HEK293 (cell line): ENCODE data around the gene IGF2BP1.

Experiments
- CTCF ChIA-PET: fragments of 350-600 bp; formaldehyde crosslinking; extraction: SDS; loops from one replicate; lab custom pipeline; 2021; ENCODE audit warnings: antibody characterized with exemption; lab: Yijun Ruan, JAX
- POLR2A ChIA-PET: fragments of 300-600 bp; formaldehyde crosslinking; extraction: SDS; loops from one replicate; lab custom pipeline; 2020; ENCODE audit warnings: antibody characterized with exemption, inconsistent platforms; lab: Yijun Ruan, JAX
- H3K27ac ChIP-seq: fragments of 200-500 bp; sonication (Bioruptor generic); 2 replicates; pipeline ENCODE4 v1.5.1; 2014; ENCODE audit warnings: low read depth, low read length, control low read depth, inconsistent platforms; ENCODE audit errors: extremely low read depth
- H3K36me3 ChIP-seq, 2 experiments: fragments of 200-500 bp in 1 of 2; sonication (Bioruptor generic) in 1 of 2; 1 replicate in 1 of 2; 2 replicates in 1 of 2; pipeline ENCODE4 v1.5.1; 2014 to 2017; ENCODE audit warnings: inconsistent platforms in 2 of 2, low read length in 2 of 2; ENCODE audit not compliant: control insufficient read depth in 2 of 2, insufficient read depth in 1 of 2
- H3K4me1 ChIP-seq: fragments of 200-500 bp; sonication (Bioruptor generic); 2 replicates; pipeline ENCODE4 v1.5.1; 2014; ENCODE audit warnings: mild to moderate bottlenecking, low read length, inconsistent platforms; ENCODE audit not compliant: control insufficient read depth, insufficient read depth
- H3K4me3 ChIP-seq: 2 replicates; pipeline ENCODE4 v1.5.1; 2011; ENCODE audit warnings: low read depth, mild to moderate bottlenecking, control low read depth, low read length, moderate library complexity
- H3K9me3 ChIP-seq: fragments of 200-500 bp; sonication (Bioruptor generic); 2 replicates; pipeline ENCODE4 v1.5.1; 2014; ENCODE audit warnings: low read depth, low read length, inconsistent platforms; ENCODE audit not compliant: control insufficient read depth, insufficient read depth
- KLF16 ChIP-seq: fragments of 450-650 bp; formaldehyde crosslinking; IDR thresholded peaks from 2 replicates; pipeline ENCODE4 v1.5.1; 2017; ENCODE audit warnings: missing biosample characterization, missing genetic modification characterization
- KLF8 ChIP-seq: fragments of 450-650 bp; formaldehyde crosslinking; IDR thresholded peaks from 2 replicates; pipeline ENCODE4 v1.5.1; 2016; ENCODE audit warnings: missing biosample characterization, missing genetic modification characterization
- OVOL3 ChIP-seq: fragments of 450-650 bp; formaldehyde crosslinking; IDR thresholded peaks from 2 replicates; pipeline ENCODE4 v1.5.1; 2016; ENCODE audit warnings: missing biosample characterization, missing genetic modification characterization
- YY1 ChIP-seq: fragments of 450-650 bp; formaldehyde crosslinking; IDR thresholded peaks from 2 replicates; pipeline ENCODE4 v1.5.1; 2018; ENCODE audit warnings: missing biosample characterization, missing genetic modification characterization
- ZBTB1 ChIP-seq: fragments of 450-650 bp; formaldehyde crosslinking; IDR thresholded peaks from 2 replicates; pipeline ENCODE4 v1.5.1; 2016; ENCODE audit warnings: missing biosample characterization, missing genetic modification characterization
- ZBTB17 ChIP-seq: fragments of 450-650 bp; formaldehyde crosslinking; IDR thresholded peaks from 2 replicates; pipeline ENCODE4 v1.5.1; 2016; ENCODE audit warnings: missing biosample characterization, missing genetic modification characterization
- ZFHX2 ChIP-seq: fragments of 450-650 bp; formaldehyde crosslinking; conservative IDR thresholded peaks from 2 replicates; pipeline ENCODE4 v1.5.1; 2016; ENCODE audit warnings: missing biosample characterization, missing genetic modification characterization
- ZIC2 ChIP-seq: fragments of 450-650 bp; formaldehyde crosslinking; IDR thresholded peaks from 2 replicates; pipeline ENCODE4 v1.5.1; 2016; ENCODE audit warnings: missing biosample characterization, missing genetic modification characterization
- ZNF10 ChIP-seq: fragments of 450-650 bp; formaldehyde crosslinking; IDR thresholded peaks from 2 replicates; pipeline ENCODE4 v1.5.1; 2017; ENCODE audit warnings: missing biosample characterization, missing genetic modification characterization
- ZNF155 ChIP-seq: fragments of 450-650 bp; formaldehyde crosslinking; IDR thresholded peaks from 2 replicates; pipeline ENCODE4 v1.5.1; 2016; ENCODE audit warnings: missing biosample characterization, missing genetic modification characterization
- ZNF221 ChIP-seq: fragments of 450-650 bp; formaldehyde crosslinking; IDR thresholded peaks from 2 replicates; pipeline ENCODE4 v1.5.1; 2017; ENCODE audit warnings: missing biosample characterization, missing genetic modification characterization, borderline replicate concordance
- ZNF423 ChIP-seq: fragments of 450-650 bp; formaldehyde crosslinking; IDR thresholded peaks from 2 replicates; pipeline ENCODE4 v1.5.1; 2016; ENCODE audit warnings: missing biosample characterization, missing genetic modification characterization
- ZNF530 ChIP-seq: fragments of 450-650 bp; formaldehyde crosslinking; IDR thresholded peaks from 2 replicates; pipeline ENCODE4 v1.5.1; 2016; ENCODE audit warnings: low read depth, missing biosample characterization, missing genetic modification characterization
- ZNF561 ChIP-seq: fragments of 450-650 bp; IDR thresholded peaks from 2 replicates; pipeline ENCODE4 v1.5.1; 2018; ENCODE audit warnings: missing biosample characterization, missing genetic modification characterization, borderline replicate concordance
- ZNF600 ChIP-seq: fragments of 450-650 bp; formaldehyde crosslinking; IDR thresholded peaks from 2 replicates; pipeline ENCODE4 v1.5.1; 2016; ENCODE audit warnings: missing biosample characterization, missing genetic modification characterization
- ZNF624 ChIP-seq: fragments of 450-650 bp; formaldehyde crosslinking; IDR thresholded peaks from 2 replicates; pipeline ENCODE4 v1.5.1; 2017; ENCODE audit warnings: missing biosample characterization, missing genetic modification characterization
- ZNF629 ChIP-seq: fragments of 450-650 bp; formaldehyde crosslinking; IDR thresholded peaks from 2 replicates; pipeline ENCODE4 v1.5.1; 2017; ENCODE audit warnings: missing biosample characterization, missing genetic modification characterization
- ZNF76 ChIP-seq: fragments of 450-650 bp; formaldehyde crosslinking; IDR thresholded peaks from 2 replicates; pipeline ENCODE4; 2016; ENCODE audit warnings: low read depth, missing biosample characterization, missing genetic modification characterization, borderline replicate concordance
- ZNF843 ChIP-seq: fragments of 450-650 bp; formaldehyde crosslinking; IDR thresholded peaks from 2 replicates; pipeline ENCODE4 v1.5.1; 2016; ENCODE audit warnings: missing biosample characterization, missing genetic modification characterization
- ZXDB ChIP-seq: fragments of 450-650 bp; formaldehyde crosslinking; IDR thresholded peaks from 2 replicates; pipeline ENCODE4 v1.5.1; 2016; ENCODE audit warnings: missing biosample characterization, missing genetic modification characterization
- TF ChIP-seq, protein P1 (sequence below): fragments of 450-650 bp; formaldehyde crosslinking; IDR thresholded peaks from 2 replicates; pipeline ENCODE4 v1.5.1; 2016; ENCODE audit warnings: missing biosample characterization, missing genetic modification characterization
- TF ChIP-seq, protein P2 (sequence below): fragments of 450-650 bp; formaldehyde crosslinking; optimal IDR thresholded peaks from 2 replicates; pipeline ENCODE3; 2016; ENCODE audit warnings: missing biosample characterization, mild to moderate bottlenecking, missing genetic modification characterization
- TF ChIP-seq, protein P3 (sequence below): fragments of 450-650 bp; formaldehyde crosslinking; IDR thresholded peaks from 2 replicates; pipeline ENCODE4 v1.5.1; 2017; ENCODE audit warnings: missing biosample characterization, missing genetic modification characterization
- TF ChIP-seq, protein P4 (sequence below): fragments of 450-650 bp; formaldehyde crosslinking; IDR thresholded peaks from 2 replicates; pipeline ENCODE4 v1.5.1; 2016; ENCODE audit warnings: missing biosample characterization, missing genetic modification characterization
- TF ChIP-seq, protein P5 (sequence below): fragments of 450-650 bp; IDR thresholded peaks from 2 replicates; pipeline ENCODE4 v1.5.1; 2018; ENCODE audit warnings: missing biosample characterization, mild to moderate bottlenecking, missing genetic modification characterization
- TF ChIP-seq, protein P6 (sequence below): fragments of 450-650 bp; formaldehyde crosslinking; IDR thresholded peaks from 2 replicates; pipeline ENCODE4 v1.5.1; 2016; ENCODE audit warnings: missing biosample characterization, missing genetic modification characterization
- TF ChIP-seq, protein P7 (sequence below): fragments of 450-650 bp; formaldehyde crosslinking; IDR thresholded peaks from 2 replicates; pipeline ENCODE4 v1.5.1; 2016; ENCODE audit warnings: missing biosample characterization, missing genetic modification characterization

IGF2BP1 gene

DNA sequence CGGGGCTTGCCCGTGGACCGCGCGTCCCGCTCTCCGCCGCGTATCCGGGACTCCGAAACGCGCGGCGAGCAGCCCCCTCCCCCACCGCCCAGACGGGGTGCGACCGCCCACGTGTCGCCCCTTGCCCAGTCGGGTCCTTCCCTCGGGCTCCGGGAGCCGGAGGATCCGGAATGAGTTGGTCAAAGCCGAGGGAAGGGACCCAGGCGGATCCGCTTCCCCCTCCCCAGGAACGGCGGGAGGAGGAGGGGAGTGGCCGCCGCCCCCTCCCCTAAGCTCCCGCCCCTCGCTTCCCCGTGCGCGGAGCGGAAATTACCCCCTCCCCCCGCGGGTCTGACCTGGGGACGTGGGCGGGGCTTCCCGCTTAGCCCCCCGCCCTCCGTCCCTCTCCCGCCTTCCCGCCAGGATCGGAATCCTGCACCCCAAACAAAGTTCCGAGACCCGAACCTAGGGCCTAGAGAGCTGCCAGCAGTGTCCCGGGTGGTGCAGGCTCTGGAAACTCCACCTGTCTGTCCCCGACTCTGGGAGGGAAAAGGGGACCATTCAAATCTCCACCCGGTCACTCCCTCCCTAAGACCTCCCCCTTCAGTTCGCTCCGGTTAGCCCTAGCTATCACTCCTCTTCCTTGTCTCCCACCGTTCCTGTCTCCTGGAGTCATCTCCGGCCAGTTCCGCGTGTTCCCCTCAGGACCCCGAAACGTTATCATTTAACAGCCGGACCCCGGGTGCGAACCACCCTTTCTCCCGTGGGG, 1.0 kb upstream of the IGF2BP1 start:
- POLR2A ChIA-PET, result interaction anchor here (0.5 to 5.6 kb wide), 30 partner anchors 9 to 1490 kb away, joined by 3 to 47 read pairs (median 5); partner anchors contain the start of genes ABI3, ATP5MC1, GNGT2 and HOXB9
- TF ChIP-seq, protein P1, sequence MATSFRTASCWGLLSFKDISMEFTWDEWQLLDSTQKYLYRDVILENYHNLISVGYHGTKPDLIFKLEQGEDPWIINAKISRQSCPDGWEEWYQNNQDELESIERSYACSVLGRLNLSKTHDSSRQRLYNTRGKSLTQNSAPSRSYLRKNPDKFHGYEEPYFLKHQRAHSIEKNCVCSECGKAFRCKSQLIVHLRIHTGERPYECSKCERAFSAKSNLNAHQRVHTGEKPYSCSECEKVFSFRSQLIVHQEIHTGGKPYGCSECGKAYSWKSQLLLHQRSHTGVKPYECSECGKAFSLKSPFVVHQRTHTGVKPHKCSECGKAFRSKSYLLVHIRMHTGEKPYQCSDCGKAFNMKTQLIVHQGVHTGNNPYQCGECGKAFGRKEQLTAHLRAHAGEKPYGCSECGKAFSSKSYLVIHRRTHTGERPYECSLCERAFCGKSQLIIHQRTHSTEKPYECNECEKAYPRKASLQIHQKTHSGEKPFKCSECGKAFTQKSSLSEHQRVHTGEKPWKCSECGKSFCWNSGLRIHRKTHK (tag by site-specific recombination), result no peak
- TF ChIP-seq ZNF10 (tag by site-specific recombination) (no peak), ZNF561 (tag by site-specific recombination) (peak; percentile 57), KLF8 (peak; percentile 98), ZNF76 (tag by site-specific recombination) (peak; percentile 25; the same call in 1 of the 2 replicates), ZNF530 (tag by site-specific recombination) (no peak), ZNF221 (tag by site-specific recombination) (no peak), ZNF155 (no peak), ZFHX2 (tag by site-specific recombination) (peak; percentile 94), ZBTB1 (tag by site-specific recombination) (no peak), ZXDB (peak; percentile 73; the same call in 1 of the 2 replicates), ZNF423 (peak; percentile 78), ZNF629 (peak; percentile 54; the same call in 1 of the 2 replicates), OVOL3 (no peak), YY1 (tag by site-specific recombination) (no peak), ZIC2 (tag by site-specific recombination) (peak; percentile 62), ZBTB17 (peak; percentile 84), KLF16 (tag by site-specific recombination) (peak; percentile 78), ZNF600 (tag by site-specific recombination) (peak; percentile 95), ZNF624 (tag by site-specific recombination) (no peak), ZNF843 (tag by site-specific recombination) (no peak)
- TF ChIP-seq, protein P2, sequence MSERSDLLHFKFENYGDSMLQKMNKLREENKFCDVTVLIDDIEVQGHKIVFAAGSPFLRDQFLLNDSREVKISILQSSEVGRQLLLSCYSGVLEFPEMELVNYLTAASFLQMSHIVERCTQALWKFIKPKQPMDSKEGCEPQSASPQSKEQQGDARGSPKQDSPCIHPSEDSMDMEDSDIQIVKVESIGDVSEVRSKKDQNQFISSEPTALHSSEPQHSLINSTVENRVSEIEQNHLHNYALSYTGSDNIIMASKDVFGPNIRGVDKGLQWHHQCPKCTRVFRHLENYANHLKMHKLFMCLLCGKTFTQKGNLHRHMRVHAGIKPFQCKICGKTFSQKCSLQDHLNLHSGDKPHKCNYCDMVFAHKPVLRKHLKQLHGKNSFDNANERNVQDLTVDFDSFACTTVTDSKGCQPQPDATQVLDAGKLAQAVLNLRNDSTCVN, result peak; percentile 98
- TF ChIP-seq, protein P3, sequence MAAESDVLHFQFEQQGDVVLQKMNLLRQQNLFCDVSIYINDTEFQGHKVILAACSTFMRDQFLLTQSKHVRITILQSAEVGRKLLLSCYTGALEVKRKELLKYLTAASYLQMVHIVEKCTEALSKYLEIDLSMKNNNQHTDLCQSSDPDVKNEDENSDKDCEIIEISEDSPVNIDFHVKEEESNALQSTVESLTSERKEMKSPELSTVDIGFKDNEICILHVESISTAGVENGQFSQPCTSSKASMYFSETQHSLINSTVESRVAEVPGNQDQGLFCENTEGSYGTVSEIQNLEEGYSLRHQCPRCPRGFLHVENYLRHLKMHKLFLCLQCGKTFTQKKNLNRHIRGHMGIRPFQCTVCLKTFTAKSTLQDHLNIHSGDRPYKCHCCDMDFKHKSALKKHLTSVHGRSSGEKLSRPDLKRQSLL (tag by site-specific recombination), result no peak
- TF ChIP-seq, protein P4, sequence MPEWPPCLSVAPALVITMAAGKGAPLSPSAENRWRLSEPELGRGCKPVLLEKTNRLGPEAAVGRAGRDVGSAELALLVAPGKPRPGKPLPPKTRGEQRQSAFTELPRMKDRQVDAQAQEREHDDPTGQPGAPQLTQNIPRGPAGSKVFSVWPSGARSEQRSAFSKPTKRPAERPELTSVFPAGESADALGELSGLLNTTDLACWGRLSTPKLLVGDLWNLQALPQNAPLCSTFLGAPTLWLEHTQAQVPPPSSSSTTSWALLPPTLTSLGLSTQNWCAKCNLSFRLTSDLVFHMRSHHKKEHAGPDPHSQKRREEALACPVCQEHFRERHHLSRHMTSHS (tag by site-specific recombination), result no peak
- TF ChIP-seq, protein P5, sequence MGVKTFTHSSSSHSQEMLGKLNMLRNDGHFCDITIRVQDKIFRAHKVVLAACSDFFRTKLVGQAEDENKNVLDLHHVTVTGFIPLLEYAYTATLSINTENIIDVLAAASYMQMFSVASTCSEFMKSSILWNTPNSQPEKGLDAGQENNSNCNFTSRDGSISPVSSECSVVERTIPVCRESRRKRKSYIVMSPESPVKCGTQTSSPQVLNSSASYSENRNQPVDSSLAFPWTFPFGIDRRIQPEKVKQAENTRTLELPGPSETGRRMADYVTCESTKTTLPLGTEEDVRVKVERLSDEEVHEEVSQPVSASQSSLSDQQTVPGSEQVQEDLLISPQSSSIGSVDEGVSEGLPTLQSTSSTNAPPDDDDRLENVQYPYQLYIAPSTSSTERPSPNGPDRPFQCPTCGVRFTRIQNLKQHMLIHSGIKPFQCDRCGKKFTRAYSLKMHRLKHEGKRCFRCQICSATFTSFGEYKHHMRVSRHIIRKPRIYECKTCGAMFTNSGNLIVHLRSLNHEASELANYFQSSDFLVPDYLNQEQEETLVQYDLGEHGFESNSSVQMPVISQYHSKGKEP, result peak; percentile 39; the same call in 1 of the 2 replicates
- TF ChIP-seq, protein P6, sequence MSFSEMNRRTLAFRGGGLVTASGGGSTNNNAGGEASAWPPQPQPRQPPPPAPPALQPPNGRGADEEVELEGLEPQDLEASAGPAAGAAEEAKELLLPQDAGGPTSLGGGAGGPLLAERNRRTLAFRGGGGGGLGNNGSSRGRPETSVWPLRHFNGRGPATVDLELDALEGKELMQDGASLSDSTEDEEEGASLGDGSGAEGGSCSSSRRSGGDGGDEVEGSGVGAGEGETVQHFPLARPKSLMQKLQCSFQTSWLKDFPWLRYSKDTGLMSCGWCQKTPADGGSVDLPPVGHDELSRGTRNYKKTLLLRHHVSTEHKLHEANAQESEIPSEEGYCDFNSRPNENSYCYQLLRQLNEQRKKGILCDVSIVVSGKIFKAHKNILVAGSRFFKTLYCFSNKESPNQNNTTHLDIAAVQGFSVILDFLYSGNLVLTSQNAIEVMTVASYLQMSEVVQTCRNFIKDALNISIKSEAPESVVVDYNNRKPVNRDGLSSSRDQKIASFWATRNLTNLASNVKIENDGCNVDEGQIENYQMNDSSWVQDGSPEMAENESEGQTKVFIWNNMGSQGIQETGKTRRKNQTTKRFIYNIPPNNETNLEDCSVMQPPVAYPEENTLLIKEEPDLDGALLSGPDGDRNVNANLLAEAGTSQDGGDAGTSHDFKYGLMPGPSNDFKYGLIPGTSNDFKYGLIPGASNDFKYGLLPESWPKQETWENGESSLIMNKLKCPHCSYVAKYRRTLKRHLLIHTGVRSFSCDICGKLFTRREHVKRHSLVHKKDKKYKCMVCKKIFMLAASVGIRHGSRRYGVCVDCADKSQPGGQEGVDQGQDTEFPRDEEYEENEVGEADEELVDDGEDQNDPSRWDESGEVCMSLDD (tag by site-specific recombination), result peak; percentile 98
- TF ChIP-seq, protein P7, sequence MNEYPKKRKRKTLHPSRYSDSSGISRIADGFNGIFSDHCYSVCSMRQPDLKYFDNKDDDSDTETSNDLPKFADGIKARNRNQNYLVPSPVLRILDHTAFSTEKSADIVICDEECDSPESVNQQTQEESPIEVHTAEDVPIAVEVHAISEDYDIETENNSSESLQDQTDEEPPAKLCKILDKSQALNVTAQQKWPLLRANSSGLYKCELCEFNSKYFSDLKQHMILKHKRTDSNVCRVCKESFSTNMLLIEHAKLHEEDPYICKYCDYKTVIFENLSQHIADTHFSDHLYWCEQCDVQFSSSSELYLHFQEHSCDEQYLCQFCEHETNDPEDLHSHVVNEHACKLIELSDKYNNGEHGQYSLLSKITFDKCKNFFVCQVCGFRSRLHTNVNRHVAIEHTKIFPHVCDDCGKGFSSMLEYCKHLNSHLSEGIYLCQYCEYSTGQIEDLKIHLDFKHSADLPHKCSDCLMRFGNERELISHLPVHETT (tag by site-specific recombination), result no peak

More for the DNA sequence above, 1.0 kb upstream of the IGF2BP1 start:
- CTCF ChIA-PET, result interaction anchor here (0.6 to 13.1 kb wide), 5 partner anchors 30 to 88 kb away, joined by 3 to 129 read pairs (median 6); partner anchors contain the start of gene UBE2Z
- no peaks in the 10 kb centered on the region for H3K9me3 ChIP-seq
- peaks cover 27% of the 10 kb centered on the region for H3K4me1 ChIP-seq
- H3K27ac ChIP-seq, result peak overlapping the region; percentile 100
- peaks cover 0 to 8% of the 10 kb centered on the region in 2 experiments; a peak in 1 of 3 replicates for H3K36me3 ChIP-seq
- peak overlapping the region; percentile 64 for H3K4me3 ChIP-seq
